Right ventricle myocardium inferior (tissue), 1 donor: ENCODE results near the gene OLFM2. TPM values are rescaled to one million over a fixed set of nuclear protein-coding genes. Genes with fewer than 3 reads are reported as not detected.
"Not testable (repeated sequence)": the region's sequence is repeated elsewhere in the genome, so short reads cannot be mapped to it uniquely, and the experiment has no call there.

Experiments used
- ATAC-seq: fragments of 200-7000 bp; cut with Tn5 transposase; one replicate; pipeline ENCODE4 v1.9.1; 2020; ENCODE audit warnings: mild to moderate bottlenecking, moderate library complexity
- DNase-seq: peaks from one replicate; pipeline ENCODE4 v3.0.0; 2021; ENCODE audit errors: missing footprints
- intact Hi-C: fragments of 100-400 bp; cut with DNase I; formaldehyde crosslinking; loops from one replicate; pipeline ENCODE4 v1.11.0; 2022
- total RNA-seq: library from RNA; stranded (reverse); fragmentation: NEBNext Ultra II Directional; extraction: Animal tissue kit (Norgen Biotek cat#: 25700); gene quantifications from one replicate; pipeline ENCODE4 v1.2.1, GENCODE V29; 2021
- donor health status: DM: no; HTN: yes; CAD: no; lungs with severe emphysema.

OLFM2 gene
- total RNA-seq, 1 donor from 2014 or later, result 2.2 TPM

- ATAC-seq, DNase-seq: not testable (repeated sequence)
- intact Hi-C loops, result loop anchor here (5.0 kb wide), 1 partner anchor 61 kb away; no protein-coding TSS in a partner anchor
These were observed 10.3 kb upstream of the OLFM2 start for GRCh38 chr19:9946528-9947125.

- ATAC-seq (peak; percentile 97), DNase-seq (peak; percentile 92)
- intact Hi-C loops, result loop anchor here (5.0 kb wide), 1 partner anchor 62 kb away; no protein-coding TSS in a partner anchor
These were observed 9.1 kb upstream of the OLFM2 start for GRCh38 chr19:9945319-9945966.

- DNase-seq (no peak), ATAC-seq (no peak)
- intact Hi-C loops, result no loop called here
These were observed 7.4 kb upstream of the OLFM2 start for GRCh38 chr19:9943744-9944143.

- no peak for DNase-seq
- intact Hi-C loops, result no loop called here
- ATAC-seq, result no peak
These were observed 5.4 kb upstream of the OLFM2 start for GRCh38 chr19:9941671-9942070.

- no peak for DNase-seq
- intact Hi-C loops, result no loop called here
- no peak for ATAC-seq
These were observed 4.9 kb upstream of the OLFM2 start for GRCh38 chr19:9941231-9941630.

- DNase-seq, result no peak
- no peak for ATAC-seq
- intact Hi-C loops, result no loop called here
These were observed 4.5 kb upstream of the OLFM2 start for GRCh38 chr19:9940778-9941177.

- no peak for ATAC-seq
- DNase-seq, result no peak
- intact Hi-C loops, result no loop called here
These were observed 3.1 kb upstream of the OLFM2 start for GRCh38 chr19:9939301-9939913.

GRCh38 chr19:9937001-9937411 lies 691 bp upstream of the OLFM2 start:
- ATAC-seq (no peak), DNase-seq (no peak)
- intact Hi-C loops, result no loop called here

GRCh38 chr19:9935506-9936325 lies 599 bp downstream of the OLFM2 start:
- DNase-seq (no peak), ATAC-seq (no peak)
- intact Hi-C loops, result no loop called here

- peak; percentile 81 for ATAC-seq
- DNase-seq, result peak; percentile 70
- intact Hi-C loops, result loop anchor here (5.0 kb wide), 2 partner anchors 318 to 458 kb away; partner anchors contain the start of gene MRPL4
These were observed 2.0 kb downstream of the OLFM2 start for GRCh38 chr19:9934132-9934950.

- DNase-seq (no peak), ATAC-seq (no peak)
- intact Hi-C loops, result loop anchor here (5.0 kb wide), 2 partner anchors 319 to 459 kb away; partner anchors contain the start of gene MRPL4
These were observed 3.5 kb downstream of the OLFM2 start for GRCh38 chr19:9932835-9933234.

- intact Hi-C loops, result loop anchor here (1.0 to 5.0 kb wide), 3 partner anchors 96 to 461 kb away; partner anchors contain the start of gene MRPL4
- ATAC-seq (no peak), DNase-seq (no peak)
These were observed 4.7 kb downstream of the OLFM2 start for GRCh38 chr19:9931629-9932028.

GRCh38 chr19:9923440-9923839 lies 12.9 kb downstream of the OLFM2 start:
- no peak for DNase-seq
- intact Hi-C loops, result no loop called here
- ATAC-seq, result no peak

- intact Hi-C loops, ATAC-seq, DNase-seq: not testable (repeated sequence)
These were observed 13.4 kb downstream of the OLFM2 start for GRCh38 chr19:9922782-9923379.

GRCh38 chr19:9917321-9917720 lies 19.0 kb downstream of the OLFM2 start:
- ATAC-seq, result peak; percentile 72
- intact Hi-C loops, result no loop called here
- no peak for DNase-seq

- ATAC-seq (no peak), DNase-seq (no peak)
- intact Hi-C loops, result no loop called here
These were observed 19.6 kb downstream of the OLFM2 start for GRCh38 chr19:9916719-9917118.

GRCh38 chr19:9914315-9915207 lies 21.8 kb downstream of the OLFM2 start:
- DNase-seq (peak; percentile 82), ATAC-seq (peak; percentile 72)
- intact Hi-C loops, result no loop called here
